Measurements from ENCODE around the gene TNKS1BP1.
A peak's percentile ranks its signal among the peaks of the same experiment; 100 is the strongest.

GRCh38 chr11:57340039-57340615 is 15.4 kb upstream of the TNKS1BP1 start:
- TF ChIP-seq CTCF (IDR thresholded peaks at IDR 0.05) (peak; percentile 25; the same call in 1 of the 2 replicates), RAD21 (IDR thresholded peaks at IDR 0.05; ENCODE audit: low read length) (no peak), PBX3 (IDR thresholded peaks at IDR 0.05) (peak; percentile 52; the same call in 1 of the 2 replicates), TCF12 (IDR thresholded peaks at IDR 0.05) (no peak), TEAD4 (IDR thresholded peaks at IDR 0.05; ENCODE audit: borderline replicate concordance, insufficient read depth) (no peak), EP300 (IDR thresholded peaks at IDR 0.05; ENCODE audit: borderline replicate concordance in 1 of 2, low read depth in 1 of 2, low read length in 1 of 2) (no peak)
